Measurements from ENCODE around the gene EFHC1. TPM values are rescaled to one million over a fixed set of nuclear protein-coding genes. Genes with fewer than 3 reads are reported as not detected.

The EFHC1 gene
- total and polyA plus RNA-seq, 2 of the 13 experiments (the other 11 are each of a cell fraction or from before 2014, with no cell fraction given): 23.4 to 29.5 TPM

GRCh38 chr6:52553719-52554118 lies 133.6 kb downstream of the EFHC1 start:
- H3K27me3 ChIP-seq (ENCODE audit: control insufficient read depth in 1 of 2, insufficient read depth in 2 of 2, low read length in 2 of 2): no peaks in the 10 kb centered on the region
- 93% methylated on average over 2 of the region's 2 CpGs for WGBS (ENCODE audit: low lambda C conversion rate)
- H2AFZ ChIP-seq (ENCODE audit: low read length): no peak overlapping the region
- FAIRE-seq (no peak), DNase-seq (ENCODE audit: low spot score) (no peak), ATAC-seq (no peak)
- in situ Hi-C loops (cut with HindIII; ENCODE audit: extremely low pct_ligation_motif_present, low pct_unique_long_range_greater_than_20kb) (no loop called here), intact Hi-C loops (cut with micrococcal nuclease; ENCODE audit: unreplicated experiment) (no loop called here)
- peaks cover 10 to 31% of the 10 kb centered on the region in 2 experiments for H3K36me3 ChIP-seq (replicated peaks in 1 of 2; ENCODE audit: control insufficient read depth in 1 of 2, insufficient read depth in 2 of 2, low read length in 2 of 2)
- no peak overlapping the region for H3K4me2 ChIP-seq (ENCODE audit: low read depth, low read length)
- H4K20me1 ChIP-seq (ENCODE audit: insufficient read depth, low read length): peaks cover 44% of the 10 kb centered on the region
- BruUV-seq (replicated peaks): no TSS peak
- H3K9me3 ChIP-seq (ENCODE audit: low read length): no peaks in the 10 kb centered on the region
- peaks cover 70% of the 10 kb centered on the region for H3K4me1 ChIP-seq (ENCODE audit: insufficient read depth, low read length)
- ChIA-PET CTCF (ENCODE audit: low intra/inter-chr PET ratio, low total read pairs) (no interaction called here), POLR2A (no interaction called here)
- H3K27ac ChIP-seq (ENCODE audit: extremely low read length, insufficient read depth, low read length): no peak overlapping the region
- H3K4me3 ChIP-seq (replicated peaks in 1 of 3; ENCODE audit: insufficient read depth in 1 of 3, low read depth in 2 of 3, low read length in 3 of 3): no peak overlapping the region
- TF ChIP-seq, protein P1, sequence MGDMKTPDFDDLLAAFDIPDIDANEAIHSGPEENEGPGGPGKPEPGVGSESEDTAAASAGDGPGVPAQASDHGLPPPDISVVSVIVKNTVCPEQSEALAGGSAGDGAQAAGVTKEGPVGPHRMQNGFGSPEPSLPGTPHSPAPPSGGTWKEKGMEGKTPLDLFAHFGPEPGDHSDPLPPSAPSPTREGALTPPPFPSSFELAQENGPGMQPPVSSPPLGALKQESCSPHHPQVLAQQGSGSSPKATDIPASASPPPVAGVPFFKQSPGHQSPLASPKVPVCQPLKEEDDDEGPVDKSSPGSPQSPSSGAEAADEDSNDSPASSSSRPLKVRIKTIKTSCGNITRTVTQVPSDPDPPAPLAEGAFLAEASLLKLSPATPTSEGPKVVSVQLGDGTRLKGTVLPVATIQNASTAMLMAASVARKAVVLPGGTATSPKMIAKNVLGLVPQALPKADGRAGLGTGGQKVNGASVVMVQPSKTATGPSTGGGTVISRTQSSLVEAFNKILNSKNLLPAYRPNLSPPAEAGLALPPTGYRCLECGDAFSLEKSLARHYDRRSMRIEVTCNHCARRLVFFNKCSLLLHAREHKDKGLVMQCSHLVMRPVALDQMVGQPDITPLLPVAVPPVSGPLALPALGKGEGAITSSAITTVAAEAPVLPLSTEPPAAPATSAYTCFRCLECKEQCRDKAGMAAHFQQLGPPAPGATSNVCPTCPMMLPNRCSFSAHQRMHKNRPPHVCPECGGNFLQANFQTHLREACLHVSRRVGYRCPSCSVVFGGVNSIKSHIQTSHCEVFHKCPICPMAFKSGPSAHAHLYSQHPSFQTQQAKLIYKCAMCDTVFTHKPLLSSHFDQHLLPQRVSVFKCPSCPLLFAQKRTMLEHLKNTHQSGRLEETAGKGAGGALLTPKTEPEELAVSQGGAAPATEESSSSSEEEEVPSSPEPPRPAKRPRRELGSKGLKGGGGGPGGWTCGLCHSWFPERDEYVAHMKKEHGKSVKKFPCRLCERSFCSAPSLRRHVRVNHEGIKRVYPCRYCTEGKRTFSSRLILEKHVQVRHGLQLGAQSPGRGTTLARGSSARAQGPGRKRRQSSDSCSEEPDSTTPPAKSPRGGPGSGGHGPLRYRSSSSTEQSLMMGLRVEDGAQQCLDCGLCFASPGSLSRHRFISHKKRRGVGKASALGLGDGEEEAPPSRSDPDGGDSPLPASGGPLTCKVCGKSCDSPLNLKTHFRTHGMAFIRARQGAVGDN (CRISPR knock-in tag; IDR thresholded peaks at IDR 0.05): 0 out of 2 replicates have a peak, but pooled peaks have one; percentile 10
- no peak for TF ChIP-seq NR3C1 (CRISPR knock-in tag; IDR thresholded peaks at IDR 0.05)
- H3K79me2 ChIP-seq (ENCODE audit: insufficient read depth, low read length): peaks cover 95% of the 10 kb centered on the region
- no peak overlapping the region for H3K9ac ChIP-seq (ENCODE audit: insufficient read depth, low read depth, low read length)

GRCh38 chr6:52554684-52555280 lies 134.6 kb downstream of the EFHC1 start:
- CTCF ChIA-PET (ENCODE audit: low intra/inter-chr PET ratio, low total read pairs): no interaction called here
- Histone ChIP-seq H2AFZ (ENCODE audit: low read length) (no peak overlapping the region), H3K27ac (ENCODE audit: extremely low read length, insufficient read depth, low read length) (no peak overlapping the region), H3K4me2 (ENCODE audit: low read depth, low read length) (no peak overlapping the region), H3K9ac (ENCODE audit: insufficient read depth, low read depth, low read length) (no peak overlapping the region), H3K4me3 (replicated peaks in 1 of 3; ENCODE audit: insufficient read depth in 1 of 3, low read depth in 2 of 3, low read length in 3 of 3) (no peak overlapping the region), H3K4me1 (ENCODE audit: insufficient read depth, low read length) (peaks cover 59% of the 10 kb centered on the region), H3K36me3 (replicated peaks in 1 of 2; ENCODE audit: control insufficient read depth in 1 of 2, insufficient read depth in 2 of 2, low read length in 2 of 2) (peaks cover 8 to 37% of the 10 kb centered on the region in 2 experiments), H4K20me1 (ENCODE audit: insufficient read depth, low read length) (peaks cover 46% of the 10 kb centered on the region), H3K27me3 (ENCODE audit: control insufficient read depth in 1 of 2, insufficient read depth in 2 of 2, low read length in 2 of 2) (no peaks in the 10 kb centered on the region), H3K79me2 (ENCODE audit: insufficient read depth, low read length) (peaks cover 96% of the 10 kb centered on the region), H3K9me3 (ENCODE audit: low read length) (no peaks in the 10 kb centered on the region)
- intact Hi-C loops (cut with micrococcal nuclease; ENCODE audit: unreplicated experiment) (no loop called here), in situ Hi-C loops (cut with HindIII; ENCODE audit: extremely low pct_ligation_motif_present, low pct_unique_long_range_greater_than_20kb) (no loop called here)
- DNase-seq (ENCODE audit: low spot score): no peak
- WGBS (ENCODE audit: low lambda C conversion rate): 97% methylated on average over 6 of the region's 6 CpGs
- TF ChIP-seq ZNF121 (CRISPR knock-in tag; IDR thresholded peaks at IDR 0.05): peak; percentile 84
- TF ChIP-seq, protein P2, sequence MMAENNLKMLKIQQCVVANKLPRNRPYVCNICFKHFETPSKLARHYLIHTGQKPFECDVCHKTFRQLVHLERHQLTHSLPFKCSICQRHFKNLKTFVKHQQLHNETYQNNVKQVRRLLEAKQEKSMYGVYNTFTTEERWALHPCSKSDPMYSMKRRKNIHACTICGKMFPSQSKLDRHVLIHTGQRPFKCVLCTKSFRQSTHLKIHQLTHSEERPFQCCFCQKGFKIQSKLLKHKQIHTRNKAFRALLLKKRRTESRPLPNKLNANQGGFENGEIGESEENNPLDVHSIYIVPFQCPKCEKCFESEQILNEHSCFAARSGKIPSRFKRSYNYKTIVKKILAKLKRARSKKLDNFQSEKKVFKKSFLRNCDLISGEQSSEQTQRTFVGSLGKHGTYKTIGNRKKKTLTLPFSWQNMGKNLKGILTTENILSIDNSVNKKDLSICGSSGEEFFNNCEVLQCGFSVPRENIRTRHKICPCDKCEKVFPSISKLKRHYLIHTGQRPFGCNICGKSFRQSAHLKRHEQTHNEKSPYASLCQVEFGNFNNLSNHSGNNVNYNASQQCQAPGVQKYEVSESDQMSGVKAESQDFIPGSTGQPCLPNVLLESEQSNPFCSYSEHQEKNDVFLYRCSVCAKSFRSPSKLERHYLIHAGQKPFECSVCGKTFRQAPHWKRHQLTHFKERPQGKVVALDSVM (CRISPR knock-in tag; IDR thresholded peaks at IDR 0.05): peak; percentile 87
- no peak for TF ChIP-seq ETV6 (CRISPR knock-in tag; conservative IDR thresholded peaks at IDR 0.05)
- TF ChIP-seq CENPT (CRISPR knock-in tag; IDR thresholded peaks at IDR 0.05; ENCODE audit: low read depth): no peak
- ATAC-seq: no peak
- POLR2A ChIA-PET: no interaction called here
- FAIRE-seq: no peak
- no TSS peak for BruUV-seq (replicated peaks)
